ENCODE results near the gene MAP3K14. TPM values are rescaled to one million over a fixed set of nuclear protein-coding genes. Genes with fewer than 3 reads are reported as not detected.

Gene MAP3K14
- total and polyA plus RNA-seq, 9 donors = 2.4 to 19.8 (median 10.7) TPM

DNA sequence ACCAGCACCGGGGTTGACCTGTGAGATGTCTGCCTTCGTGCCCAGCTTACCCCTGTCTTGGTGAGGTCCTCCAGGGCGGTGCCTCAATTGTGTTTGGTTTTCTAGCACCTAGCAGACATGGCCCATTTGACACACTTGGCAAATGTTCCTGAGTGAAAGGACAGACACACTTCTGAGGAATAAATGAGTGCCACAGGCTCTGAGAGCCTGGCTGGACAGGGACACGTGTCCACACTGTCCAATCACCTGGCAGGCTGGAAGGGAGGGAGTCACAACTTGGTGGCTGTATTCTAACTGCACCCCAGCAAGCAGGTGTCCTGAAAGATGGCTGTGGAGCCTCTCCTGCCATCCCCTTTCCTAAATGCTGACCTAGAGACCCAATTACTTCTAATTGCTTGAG lies 7.4 kb downstream of the MAP3K14 start:
- no peak for DNase-seq
- Histone ChIP-seq H3K36me3 (no peaks in the 10 kb centered on the region), H3K9me3 (no peaks in the 10 kb centered on the region), H3K27me3 (no peaks in the 10 kb centered on the region), H3K27ac (no peak overlapping the region), H3K4me3 (no peak overlapping the region), H3K4me1 (ENCODE audit: insufficient read depth) (peaks cover 22% of the 10 kb centered on the region)
- 92 to 96% (median 93%) methylated on average over 3 to 4 of the region's 4 CpGs for WGBS, 3 donors
- intact Hi-C loops (cut with DNase I) = no loop called here
- TF ChIP-seq, protein P1, sequence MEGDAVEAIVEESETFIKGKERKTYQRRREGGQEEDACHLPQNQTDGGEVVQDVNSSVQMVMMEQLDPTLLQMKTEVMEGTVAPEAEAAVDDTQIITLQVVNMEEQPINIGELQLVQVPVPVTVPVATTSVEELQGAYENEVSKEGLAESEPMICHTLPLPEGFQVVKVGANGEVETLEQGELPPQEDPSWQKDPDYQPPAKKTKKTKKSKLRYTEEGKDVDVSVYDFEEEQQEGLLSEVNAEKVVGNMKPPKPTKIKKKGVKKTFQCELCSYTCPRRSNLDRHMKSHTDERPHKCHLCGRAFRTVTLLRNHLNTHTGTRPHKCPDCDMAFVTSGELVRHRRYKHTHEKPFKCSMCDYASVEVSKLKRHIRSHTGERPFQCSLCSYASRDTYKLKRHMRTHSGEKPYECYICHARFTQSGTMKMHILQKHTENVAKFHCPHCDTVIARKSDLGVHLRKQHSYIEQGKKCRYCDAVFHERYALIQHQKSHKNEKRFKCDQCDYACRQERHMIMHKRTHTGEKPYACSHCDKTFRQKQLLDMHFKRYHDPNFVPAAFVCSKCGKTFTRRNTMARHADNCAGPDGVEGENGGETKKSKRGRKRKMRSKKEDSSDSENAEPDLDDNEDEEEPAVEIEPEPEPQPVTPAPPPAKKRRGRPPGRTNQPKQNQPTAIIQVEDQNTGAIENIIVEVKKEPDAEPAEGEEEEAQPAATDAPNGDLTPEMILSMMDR (IDR thresholded peaks at IDR 0.05) = no peak
- no peak for TF ChIP-seq EP300 (IDR thresholded peaks at IDR 0.05)
- no peak for TF ChIP-seq POLR2A (IDR thresholded peaks at IDR 0.05)

DNA sequence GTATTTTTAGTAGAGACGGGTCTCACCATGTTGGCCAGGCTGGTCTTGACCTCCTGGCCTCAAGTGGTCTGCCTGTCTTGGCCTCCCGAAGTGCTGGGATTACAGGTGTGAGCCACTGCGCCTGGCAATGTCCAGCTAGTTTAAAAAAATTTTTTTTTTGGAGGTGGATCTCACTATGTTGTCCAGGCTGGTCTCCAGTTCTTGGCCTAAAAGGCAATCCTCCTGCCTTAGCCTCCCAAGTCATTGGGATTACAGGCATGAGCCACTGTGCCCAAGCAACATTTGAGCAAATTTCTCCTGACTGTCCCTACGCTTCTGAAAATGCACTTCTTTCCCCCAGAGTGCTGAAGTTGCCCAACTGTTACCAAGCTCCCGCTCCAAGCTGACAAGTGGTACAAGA lies 8.0 kb downstream of the MAP3K14 start:
- H3K9me3 ChIP-seq = no peaks in the 10 kb centered on the region
- no peak overlapping the region for H3K4me3 ChIP-seq
- peaks cover 22% of the 10 kb centered on the region for H3K4me1 ChIP-seq (ENCODE audit: insufficient read depth)
- no peaks in the 10 kb centered on the region for H3K27me3 ChIP-seq
- H3K36me3 ChIP-seq = no peaks in the 10 kb centered on the region
- no peak overlapping the region for H3K27ac ChIP-seq
- intact Hi-C loops (cut with DNase I) = no loop called here
- TF ChIP-seq, protein P1 (IDR thresholded peaks at IDR 0.05) = no peak
- no peak for TF ChIP-seq POLR2A (IDR thresholded peaks at IDR 0.05)
- WGBS, 3 donors = 96 to 99% (median 97%) methylated on average over 5 of the region's 5 CpGs
- DNase-seq = no peak

DNA sequence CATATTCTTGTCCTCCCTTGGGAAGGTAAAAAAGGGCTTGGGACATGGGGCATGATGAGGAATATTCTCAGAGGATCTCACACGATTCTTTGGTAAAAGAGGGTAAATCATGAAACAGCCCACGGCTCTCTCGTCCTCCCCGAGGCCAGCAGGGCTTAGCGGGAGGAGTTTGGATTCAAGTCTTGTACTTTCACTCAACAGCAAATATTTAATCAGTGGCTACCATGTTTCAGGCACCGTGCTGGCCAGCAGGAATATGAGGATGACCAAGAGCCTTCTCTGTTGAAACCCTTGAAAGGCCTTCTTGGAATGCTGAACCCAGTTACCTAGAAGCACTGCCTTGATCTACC lies 8.8 kb downstream of the MAP3K14 start:
- WGBS, 3 donors = 46 to 70% (median 65%) methylated on average over 6 of the region's 6 CpGs
- H3K9me3 ChIP-seq = no peaks in the 10 kb centered on the region
- no peak overlapping the region for H3K4me3 ChIP-seq
- H3K27ac ChIP-seq = peak overlapping the region; percentile 57 to 65
- intact Hi-C loops (cut with DNase I) = no loop called here
- H3K27me3 ChIP-seq = no peaks in the 10 kb centered on the region
- H3K36me3 ChIP-seq = no peaks in the 10 kb centered on the region
- DNase-seq = no peak
- peaks cover 24% of the 10 kb centered on the region for H3K4me1 ChIP-seq (ENCODE audit: insufficient read depth)
- no peak for TF ChIP-seq POLR2A (IDR thresholded peaks at IDR 0.05)
- no peak for TF ChIP-seq EP300 (IDR thresholded peaks at IDR 0.05)
- TF ChIP-seq, protein P1 (IDR thresholded peaks at IDR 0.05) = no peak

DNA sequence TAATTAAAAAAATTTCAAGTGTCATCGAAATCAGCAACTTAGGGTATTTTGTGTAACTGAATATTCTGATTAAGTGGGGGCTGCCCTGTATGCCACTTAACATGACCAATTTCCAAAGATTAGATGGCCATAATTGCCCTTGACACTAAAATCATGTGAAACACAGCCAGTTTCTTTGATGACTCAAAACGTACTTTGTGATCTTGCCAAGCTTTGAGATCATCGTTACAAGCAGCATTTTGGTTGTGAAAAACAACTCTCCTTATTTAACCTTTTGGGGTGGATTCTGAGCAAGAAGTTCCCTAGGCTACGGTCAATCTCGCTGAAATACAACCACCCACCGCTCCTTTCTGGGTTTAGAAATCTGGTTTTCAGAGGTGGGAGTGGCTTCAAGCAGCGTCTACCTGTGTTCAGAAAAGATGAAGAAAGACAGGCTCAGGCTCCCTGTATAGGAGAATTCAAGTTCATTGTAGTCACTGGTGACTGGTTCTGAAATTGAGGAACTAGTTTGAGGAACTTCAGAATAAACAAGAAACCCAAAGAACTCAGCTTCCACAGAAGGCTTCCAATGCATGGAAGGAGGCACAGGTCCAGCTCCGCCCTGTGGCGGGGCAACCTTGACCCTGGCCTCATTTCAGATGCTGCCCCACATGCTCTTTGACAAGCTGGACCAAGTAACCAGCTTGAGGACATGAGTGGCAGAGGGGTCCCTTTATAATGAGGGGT lies 9.4 kb downstream of the MAP3K14 start:
- H3K4me1 ChIP-seq (ENCODE audit: insufficient read depth) = peaks cover 29% of the 10 kb centered on the region
- intact Hi-C loops (cut with DNase I) = no loop called here
- TF ChIP-seq, protein P1 (IDR thresholded peaks at IDR 0.05) = no peak
- TF ChIP-seq EP300 (IDR thresholded peaks at IDR 0.05) = no peak
- TF ChIP-seq POLR2A (IDR thresholded peaks at IDR 0.05) = no peak
- H3K27me3 ChIP-seq = no peaks in the 10 kb centered on the region
- no peak overlapping the region for H3K4me3 ChIP-seq
- 19 to 24% (median 24%) methylated on average over 9 of the region's 9 CpGs for WGBS, 3 donors
- H3K9me3 ChIP-seq = no peaks in the 10 kb centered on the region
- H3K36me3 ChIP-seq = no peaks in the 10 kb centered on the region
- peak overlapping the region; percentile 57 to 65 for H3K27ac ChIP-seq
- peak in 4 of 5 donors; percentile 41 to 72 (median 46) for DNase-seq

Data from ovary (tissue), 9 donors.